CD4-positive, alpha-beta memory T cell (primary cell): ENCODE data around the gene C16orf46. TPM values are rescaled to one million over a fixed set of nuclear protein-coding genes. Genes with fewer than 3 reads are reported as not detected.

Source experiments
- CTCF ChIA-PET: fragments of 350-600 bp; sonication (Branson Sonifier 250); formaldehyde crosslinking; loops from one replicate; lab custom pipeline; 2021; ENCODE audit warnings: inconsistent platforms; ENCODE audit not compliant: partially characterized antibody; lab: Charles Lee
- POLR2A ChIA-PET: fragments of 350-600 bp; sonication (Branson Sonifier 250); formaldehyde crosslinking; loops from one replicate; lab custom pipeline; 2021; ENCODE audit not compliant: partially characterized antibody; lab: Charles Lee
- DNase-seq, 5 donors: peaks; one replicate each; pipeline versions ENCODE4 v3.0.0 to v3.0.0-alpha.2; 2020 to 2022; ENCODE audit warnings: mixed read lengths in 1 of 5
- H3K27ac ChIP-seq: one replicate; pipeline ENCODE4 v1.7.0; 2013; ENCODE audit warnings: low read depth, low read length
- H3K27me3 ChIP-seq: 2 replicates; pipeline ENCODE4 v1.7.0; 2013; ENCODE audit warnings: mild to moderate bottlenecking, low read length, moderate library complexity; ENCODE audit not compliant: insufficient read depth
- H3K36me3 ChIP-seq: 2 replicates; pipeline ENCODE4 v1.7.0; 2013; ENCODE audit warnings: mild to moderate bottlenecking, low read length, moderate library complexity; ENCODE audit not compliant: insufficient read depth
- H3K4me1 ChIP-seq: 2 replicates; pipeline ENCODE4 v1.7.0; 2013; ENCODE audit warnings: mild to moderate bottlenecking, low read length, moderate library complexity; ENCODE audit not compliant: insufficient read depth
- H3K4me3 ChIP-seq, 2 donors: one replicate each; pipeline ENCODE4 v1.7.0; 2013; ENCODE audit warnings: low read length in 2 of 2, mild to moderate bottlenecking in 1 of 2
- H3K9me3 ChIP-seq, 2 donors: one replicate each; pipeline ENCODE4 v1.7.0; 2013; ENCODE audit warnings: low read length in 2 of 2, control low read depth in 1 of 2; ENCODE audit not compliant: control insufficient read depth in 1 of 2
- H3K27ac Mint-ChIP-seq, 7 donors: one replicate each; pipeline ENCODE4 v1.8.0; 2020 to 2021; ENCODE audit warnings: mixed read lengths in 7 of 7, mild to moderate bottlenecking in 6 of 7, inconsistent platforms in 3 of 7, moderate library complexity in 3 of 7
- H3K27me3 Mint-ChIP-seq, 2 donors: one replicate each; pipeline ENCODE4 v1.8.0; 2020 to 2021; ENCODE audit warnings: mixed read lengths in 2 of 2
- H3K36me3 Mint-ChIP-seq, 2 donors: one replicate each; pipeline ENCODE4 v1.8.0; 2020 to 2021; ENCODE audit warnings: mixed read lengths in 2 of 2, inconsistent platforms in 1 of 2, mild to moderate bottlenecking in 1 of 2
- H3K4me1 Mint-ChIP-seq, 4 donors: one replicate each; pipeline ENCODE4 v1.8.0; 2020 to 2021; ENCODE audit warnings: mixed read lengths in 4 of 4, mild to moderate bottlenecking in 1 of 4
- H3K4me3 Mint-ChIP-seq, 8 donors: one replicate each; pipeline ENCODE4 v1.8.0; 2020 to 2021; ENCODE audit warnings: mixed read lengths in 8 of 8, mild to moderate bottlenecking in 7 of 8, moderate library complexity in 6 of 8, inconsistent platforms in 3 of 8
- H3K9me3 Mint-ChIP-seq, 8 donors: one replicate each; pipeline ENCODE4 v1.8.0; 2020 to 2021; ENCODE audit warnings: mixed read lengths in 8 of 8, mild to moderate bottlenecking in 5 of 8, inconsistent platforms in 3 of 8, moderate library complexity in 1 of 8
- intact Hi-C: fragments of 100-400 bp; cut with micrococcal nuclease; formaldehyde crosslinking; loops from one replicate; pipeline ENCODE4 v1.15.1; 2023
- polyA plus RNA-seq, 2 donors: library from polyadenylated mRNA; unstranded; fragments of 300-500 nt; fragmentation: Illumina TruSeq; gene quantifications; one replicate each; pipeline ENCODE4 v1.2.3, GENCODE V29; 2021
- total RNA-seq, 2 experiments: library from RNA; stranded (reverse); gene quantifications; one replicate each; pipeline ENCODE4 v1.2.3, GENCODE V29; 2021

The C16orf46 gene
- total and polyA plus RNA-seq, 4 experiments from 2014 or later, result 0.29 to 0.49 TPM; not detected in 2

DNA sequence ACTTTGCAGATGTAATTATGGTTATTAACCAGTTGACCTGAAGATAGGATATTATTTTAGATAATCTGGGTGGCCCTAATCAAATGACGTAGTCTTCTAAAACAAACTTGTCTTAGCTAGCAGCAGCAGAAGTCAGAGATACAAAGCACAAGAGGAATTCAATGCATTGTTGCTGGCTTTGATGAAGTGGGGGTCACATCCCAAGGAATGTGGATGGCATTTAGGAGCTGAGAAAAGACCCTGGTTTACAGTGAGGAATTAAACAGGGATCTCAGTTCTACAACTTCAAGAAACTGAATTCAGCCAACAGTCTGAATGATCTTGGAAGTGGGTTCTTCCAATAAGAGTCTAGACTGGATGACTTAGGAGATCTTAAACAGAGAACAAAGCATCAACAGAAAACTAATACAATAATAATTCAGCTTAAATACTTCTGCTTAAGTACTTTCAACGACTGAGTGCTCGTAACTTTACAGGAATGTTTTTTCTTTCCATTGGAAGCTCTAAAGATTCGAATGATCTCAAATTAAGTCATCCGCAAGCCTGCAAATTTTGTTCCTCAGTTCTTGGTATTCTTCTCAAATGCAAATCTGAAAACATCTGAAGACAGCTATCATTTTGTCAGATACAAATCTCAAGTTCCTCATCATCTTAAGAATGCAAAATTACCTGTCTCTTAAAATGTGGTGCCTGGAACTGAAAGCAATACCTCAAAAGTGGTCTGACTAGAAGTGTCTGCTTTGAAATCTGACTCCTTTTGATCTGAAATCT, 3.3 kb downstream of the C16orf46 start:
- no peaks in the 10 kb centered on the region for H3K36me3 ChIP-seq
- H3K4me3 ChIP-seq, result no peak overlapping the region
- Mint-ChIP-seq H3K27ac (no peak overlapping the region), H3K4me3 (no peak overlapping the region), H3K36me3 (no peaks in the 10 kb centered on the region), H3K9me3 (no peaks in the 10 kb centered on the region), H3K27me3 (peaks cover 0 to 2% of the 10 kb centered on the region in 2 donors), H3K4me1 (peaks cover 0 to 4% (median 1%) of the 10 kb centered on the region in 4 donors)
- ChIA-PET POLR2A (no interaction called here), CTCF (interaction anchor here (1.2 to 3.3 kb wide), 2 partner anchors 37 to 39 kb away, joined by 3 to 17 read pairs; partner anchors contain the start of gene ATMIN)
- DNase-seq, result no peak
- H3K27ac ChIP-seq, result no peak overlapping the region
- intact Hi-C loops, result no loop called here
- H3K27me3 ChIP-seq, result no peaks in the 10 kb centered on the region
- H3K9me3 ChIP-seq, result no peaks in the 10 kb centered on the region
- peaks cover 13% of the 10 kb centered on the region for H3K4me1 ChIP-seq

DNA sequence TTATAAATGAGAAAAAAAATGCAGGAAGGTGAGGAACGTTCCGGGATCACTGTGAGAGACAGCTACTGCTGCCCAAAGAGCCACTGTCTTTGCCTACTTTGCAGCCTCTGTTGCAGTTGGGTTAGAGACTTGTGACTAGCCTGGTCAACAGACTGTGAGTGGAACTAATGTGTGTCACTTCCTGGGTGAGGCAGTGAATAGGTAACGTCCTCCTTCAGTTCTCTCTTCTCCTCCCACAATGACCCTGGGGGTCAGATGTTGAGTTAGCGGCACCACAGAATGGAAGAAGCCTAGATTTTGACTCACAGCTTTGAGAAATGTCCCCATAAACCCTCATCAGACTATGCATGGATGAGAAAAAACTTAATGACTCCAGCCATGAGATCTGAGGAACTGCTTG, 5.2 kb downstream of the C16orf46 start:
- H3K4me3 ChIP-seq, result no peak overlapping the region
- no peaks in the 10 kb centered on the region for H3K36me3 ChIP-seq
- no peaks in the 10 kb centered on the region for H3K27me3 ChIP-seq
- no peak for DNase-seq
- H3K27ac Mint-ChIP-seq, result no peak overlapping the region
- H3K4me1 ChIP-seq, result peaks cover 6% of the 10 kb centered on the region
- no peak overlapping the region for H3K27ac ChIP-seq
- H3K9me3 Mint-ChIP-seq, result no peaks in the 10 kb centered on the region
- intact Hi-C loops, result no loop called here
- ChIA-PET POLR2A (no interaction called here), CTCF (interaction anchor here (1.4 to 3.3 kb wide), 2 partner anchors 11 to 36 kb away, joined by 3 to 17 read pairs; partner anchors contain the start of gene ATMIN)
- H3K27me3 Mint-ChIP-seq, result peaks cover 0 to 2% of the 10 kb centered on the region in 2 donors
- no peaks in the 10 kb centered on the region for H3K9me3 ChIP-seq
- H3K4me1 Mint-ChIP-seq, result peaks cover 0 to 1% (median 0%) of the 10 kb centered on the region in 4 donors
- H3K4me3 Mint-ChIP-seq, result no peak overlapping the region
- no peaks in the 10 kb centered on the region for H3K36me3 Mint-ChIP-seq

DNA sequence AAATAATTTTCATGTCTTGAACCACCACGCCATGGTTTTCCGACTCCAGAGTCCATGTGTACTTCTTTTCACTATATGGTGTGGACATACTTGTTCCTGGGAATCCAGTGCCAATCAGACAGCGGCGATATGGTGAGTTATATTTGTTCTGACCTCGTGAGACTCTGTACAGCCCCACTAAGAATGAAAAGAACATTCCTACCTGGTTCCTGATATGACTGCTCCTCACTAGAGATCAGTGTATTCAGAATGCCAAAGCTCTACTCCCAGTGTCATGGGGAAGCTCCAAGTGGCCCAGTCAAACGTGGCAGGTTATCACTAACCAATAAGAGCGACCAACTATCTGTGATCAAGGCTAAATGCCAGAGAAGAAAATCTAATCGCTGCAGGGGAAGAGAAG, 6.1 kb downstream of the C16orf46 start:
- no peak for DNase-seq
- Mint-ChIP-seq H3K9me3 (no peaks in the 10 kb centered on the region), H3K4me3 (peak overlapping the region in 1 of 8 donors; percentile 45), H3K27me3 (peaks cover 0 to 2% of the 10 kb centered on the region in 2 donors), H3K27ac (no peak overlapping the region), H3K4me1 (peaks cover 0 to 3% (median 0%) of the 10 kb centered on the region in 4 donors), H3K36me3 (no peaks in the 10 kb centered on the region)
- Histone ChIP-seq H3K4me1 (peaks cover 1% of the 10 kb centered on the region), H3K27ac (no peak overlapping the region), H3K36me3 (no peaks in the 10 kb centered on the region), H3K27me3 (no peaks in the 10 kb centered on the region), H3K4me3 (no peak overlapping the region), H3K9me3 (no peaks in the 10 kb centered on the region)
- POLR2A ChIA-PET, result no interaction called here
- CTCF ChIA-PET, result no interaction called here
- intact Hi-C loops, result no loop called here

DNA sequence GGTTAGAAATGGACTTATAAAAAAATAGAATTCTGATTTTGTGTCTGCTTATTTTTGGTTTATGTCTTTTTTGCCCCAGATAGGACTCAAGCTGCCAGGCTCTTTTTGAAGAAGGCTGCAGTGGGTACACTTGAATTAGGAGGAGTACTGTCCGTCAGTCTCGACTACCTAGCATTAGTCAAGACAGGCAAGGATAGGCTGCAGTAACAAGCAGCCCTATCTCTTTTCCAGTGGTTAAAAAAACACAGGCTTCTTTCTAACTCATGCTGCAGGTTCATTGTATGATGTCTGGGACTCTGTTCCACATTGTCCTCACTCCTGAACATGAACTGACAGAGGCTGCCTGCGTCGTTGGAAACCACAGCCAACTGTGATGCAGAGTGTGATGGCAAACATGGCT, 8.0 kb downstream of the C16orf46 start:
- H3K9me3 Mint-ChIP-seq, result no peaks in the 10 kb centered on the region
- no peak overlapping the region for H3K4me3 Mint-ChIP-seq
- ChIA-PET CTCF (no interaction called here), POLR2A (no interaction called here)
- Histone ChIP-seq H3K27me3 (no peaks in the 10 kb centered on the region), H3K36me3 (no peaks in the 10 kb centered on the region), H3K4me1 (no peaks in the 10 kb centered on the region), H3K27ac (no peak overlapping the region), H3K4me3 (no peak overlapping the region), H3K9me3 (no peaks in the 10 kb centered on the region)
- intact Hi-C loops, result no loop called here
- no peaks in the 10 kb centered on the region for H3K36me3 Mint-ChIP-seq
- H3K27me3 Mint-ChIP-seq, result peaks cover 0 to 2% of the 10 kb centered on the region in 2 donors
- DNase-seq, result no peak
- peaks cover 0 to 3% (median 0%) of the 10 kb centered on the region in 4 donors for H3K4me1 Mint-ChIP-seq
- H3K27ac Mint-ChIP-seq, result no peak overlapping the region

DNA sequence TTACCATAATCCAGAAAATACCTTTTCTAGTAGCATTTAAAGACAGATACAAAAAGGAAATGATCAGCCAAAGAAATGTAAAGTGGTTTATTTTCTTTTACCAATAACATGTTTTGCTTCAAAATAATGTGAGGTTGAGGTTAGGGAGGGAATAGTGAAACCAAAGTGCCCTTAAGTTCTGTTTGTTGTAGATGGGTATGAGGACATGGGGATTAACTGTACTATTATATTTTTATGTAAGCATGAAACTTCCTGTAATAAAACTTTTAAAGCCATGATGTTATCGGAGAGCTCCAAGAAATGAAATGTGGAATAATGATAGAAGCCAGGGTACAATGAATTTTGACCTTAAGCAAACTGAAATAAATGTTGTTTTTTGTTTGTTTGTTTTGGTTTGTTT, 9.9 kb downstream of the C16orf46 start:
- Histone ChIP-seq H3K27ac (no peak overlapping the region), H3K27me3 (no peaks in the 10 kb centered on the region), H3K4me1 (no peaks in the 10 kb centered on the region), H3K4me3 (no peak overlapping the region), H3K9me3 (no peaks in the 10 kb centered on the region), H3K36me3 (no peaks in the 10 kb centered on the region)
- ChIA-PET POLR2A (no interaction called here), CTCF (no interaction called here)
- Mint-ChIP-seq H3K4me1 (peaks cover 0 to 3% (median 0%) of the 10 kb centered on the region in 4 donors), H3K4me3 (no peak overlapping the region), H3K36me3 (no peaks in the 10 kb centered on the region), H3K27me3 (peaks cover 0 to 2% of the 10 kb centered on the region in 2 donors), H3K27ac (no peak overlapping the region), H3K9me3 (no peaks in the 10 kb centered on the region)
- intact Hi-C loops, result no loop called here
- no peak for DNase-seq

DNA sequence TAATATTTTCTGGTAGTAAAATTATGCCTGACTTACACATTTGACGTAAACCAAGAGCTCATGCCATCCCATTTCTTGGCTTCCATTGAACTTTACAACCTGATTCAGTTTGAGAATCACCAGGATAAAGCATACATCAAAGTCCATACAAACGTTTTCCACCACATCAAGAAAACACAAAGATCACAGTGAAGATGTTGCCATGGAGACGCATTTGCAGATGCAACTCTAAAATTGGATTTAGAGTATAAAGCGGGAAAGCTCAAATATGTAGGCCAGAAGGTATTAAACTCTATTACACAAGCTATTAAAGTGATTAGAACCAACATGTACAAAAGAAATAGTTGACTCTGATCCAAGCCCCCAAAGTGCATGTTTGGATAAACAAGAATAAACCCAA, 10.4 kb downstream of the C16orf46 start:
- no peaks in the 10 kb centered on the region for H3K36me3 ChIP-seq
- no peaks in the 10 kb centered on the region for H3K9me3 ChIP-seq
- H3K27me3 ChIP-seq, result no peaks in the 10 kb centered on the region
- no peak overlapping the region for H3K4me3 Mint-ChIP-seq
- no peak overlapping the region for H3K4me3 ChIP-seq
- H3K4me1 Mint-ChIP-seq, result peaks cover 0 to 3% (median 0%) of the 10 kb centered on the region in 4 donors
- no peaks in the 10 kb centered on the region for H3K27me3 Mint-ChIP-seq
- H3K9me3 Mint-ChIP-seq, result no peaks in the 10 kb centered on the region
- CTCF ChIA-PET, result no interaction called here
- H3K36me3 Mint-ChIP-seq, result no peaks in the 10 kb centered on the region
- no peak overlapping the region for H3K27ac ChIP-seq
- intact Hi-C loops, result no loop called here
- POLR2A ChIA-PET, result no interaction called here
- H3K27ac Mint-ChIP-seq, result no peak overlapping the region
- no peak for DNase-seq
- H3K4me1 ChIP-seq, result no peaks in the 10 kb centered on the region

DNA sequence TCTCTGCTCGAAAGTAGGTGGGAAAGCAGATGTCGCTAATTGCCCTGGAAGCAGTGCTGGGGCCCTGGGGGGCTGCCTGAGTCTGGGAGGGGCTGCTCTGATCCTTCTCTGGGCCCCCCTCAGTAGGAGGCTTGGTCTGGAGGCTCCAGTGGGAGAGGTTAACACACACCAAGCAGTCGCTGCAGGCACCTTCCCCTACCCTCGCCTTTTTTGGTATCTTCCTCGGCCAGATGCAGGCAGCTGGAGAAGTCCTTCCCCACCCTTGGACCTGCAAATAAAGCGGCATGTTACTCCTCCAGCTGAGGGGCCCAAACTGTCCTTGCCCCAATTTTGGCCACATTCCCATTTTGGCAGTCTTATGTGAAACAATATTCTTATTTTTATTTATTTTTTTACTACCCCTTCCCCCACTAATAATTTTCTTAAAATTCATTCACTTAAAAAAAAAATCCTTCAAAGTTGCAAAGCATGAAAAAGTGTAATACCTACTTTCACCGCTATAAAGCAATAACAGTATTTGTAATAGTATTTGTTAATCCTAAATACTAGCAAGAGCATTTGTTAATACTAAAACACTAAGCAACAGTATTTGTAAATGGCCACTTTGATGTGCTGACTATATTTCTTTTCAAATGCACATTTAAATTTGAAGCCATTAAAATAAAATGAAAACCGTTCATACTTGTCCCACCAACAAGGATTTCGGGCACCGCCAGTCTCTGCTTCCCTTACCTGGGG, 15.0 kb downstream of the C16orf46 start:
- Mint-ChIP-seq H3K9me3 (no peaks in the 10 kb centered on the region), H3K36me3 (no peaks in the 10 kb centered on the region), H3K27me3 (no peaks in the 10 kb centered on the region), H3K27ac (peak overlapping the region in 1 of 7 donors; percentile 31), H3K4me3 (no peak overlapping the region), H3K4me1 (peaks cover 0 to 3% (median 0%) of the 10 kb centered on the region in 4 donors)
- no peaks in the 10 kb centered on the region for H3K27me3 ChIP-seq
- H3K36me3 ChIP-seq, result no peaks in the 10 kb centered on the region
- POLR2A ChIA-PET, result no interaction called here
- intact Hi-C loops, result no loop called here
- no peak for DNase-seq
- no peak overlapping the region for H3K27ac ChIP-seq
- CTCF ChIA-PET, result interaction anchor here (1.2 kb wide), 1 partner anchor 10 kb away, joined by 3 read pairs; no protein-coding TSS in a partner anchor
- H3K4me1 ChIP-seq, result no peaks in the 10 kb centered on the region
- H3K4me3 ChIP-seq, result no peak overlapping the region
- H3K9me3 ChIP-seq, result no peaks in the 10 kb centered on the region
